HG02981 (cell line): ENCODE results near the gene IL10RB.

Experiments used
- ATAC-seq: cut with Tn5 transposase; IDR thresholded peaks from one replicate; pipeline ENCODE4 v1.9.1; 2021; ENCODE audit warnings: mild to moderate bottlenecking, moderate library complexity; ENCODE audit not compliant: unreplicated experiment

Gene IL10RB

DNA sequence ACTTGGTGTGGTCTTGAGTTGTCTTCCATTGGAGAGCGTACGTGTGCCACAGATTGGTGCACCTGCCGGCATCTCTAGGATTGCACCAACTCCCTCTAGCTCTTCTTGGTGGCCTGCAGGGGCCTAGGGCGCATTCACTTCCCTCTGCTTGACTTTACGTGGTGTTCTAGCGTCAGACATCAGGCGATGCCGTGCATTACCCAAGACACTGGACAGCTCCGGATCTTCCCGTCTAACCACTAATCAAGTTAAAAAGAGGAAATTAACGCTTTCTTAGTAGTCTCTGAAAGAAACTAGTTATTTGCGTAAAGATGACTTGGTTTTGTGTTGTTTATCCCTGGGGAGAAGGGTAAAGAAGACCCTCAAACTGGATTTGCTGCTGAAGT, 510 bp upstream of the IL10RB start:
- ATAC-seq, result peak; percentile 18

DNA sequence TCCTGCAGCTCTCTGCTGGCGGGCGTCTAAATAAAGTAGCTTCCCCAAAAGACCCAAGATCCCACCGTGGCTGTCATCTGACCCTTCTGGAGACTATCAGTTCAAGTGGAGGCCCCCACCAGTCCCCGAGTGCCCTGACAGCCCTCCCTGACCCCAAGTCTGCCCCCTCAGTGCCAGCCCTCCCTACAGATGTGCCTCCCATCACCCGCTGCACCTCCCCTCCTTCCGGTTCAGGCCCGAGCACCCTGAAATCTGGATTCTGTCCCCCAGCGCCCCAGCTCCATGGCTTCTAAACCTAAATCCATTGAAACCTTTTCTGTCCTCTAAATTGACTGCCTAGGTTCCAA, 595 bp downstream of the IL10RB start:
- ATAC-seq, result no peak

DNA sequence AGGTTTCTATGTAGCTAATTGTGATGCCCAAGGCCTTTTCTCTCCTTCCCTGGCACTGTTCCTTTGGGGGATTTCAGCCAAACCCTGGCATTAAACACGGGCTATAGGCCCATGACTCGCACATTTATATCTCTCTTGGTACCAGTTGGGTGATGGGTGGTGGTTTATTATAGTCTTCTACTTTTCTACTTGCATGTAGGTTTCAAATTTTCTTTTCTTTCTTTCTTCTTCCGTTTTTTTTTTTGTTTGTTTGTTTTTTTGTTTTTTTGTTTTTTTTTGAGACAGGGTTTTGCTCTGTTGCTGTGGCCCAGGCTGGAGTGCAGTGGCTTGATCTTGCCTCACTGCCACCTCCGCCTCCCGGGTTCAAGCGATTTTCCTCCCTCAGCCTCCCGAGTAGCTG, 1.1 kb downstream of the IL10RB start:
- ATAC-seq, result no peak

DNA sequence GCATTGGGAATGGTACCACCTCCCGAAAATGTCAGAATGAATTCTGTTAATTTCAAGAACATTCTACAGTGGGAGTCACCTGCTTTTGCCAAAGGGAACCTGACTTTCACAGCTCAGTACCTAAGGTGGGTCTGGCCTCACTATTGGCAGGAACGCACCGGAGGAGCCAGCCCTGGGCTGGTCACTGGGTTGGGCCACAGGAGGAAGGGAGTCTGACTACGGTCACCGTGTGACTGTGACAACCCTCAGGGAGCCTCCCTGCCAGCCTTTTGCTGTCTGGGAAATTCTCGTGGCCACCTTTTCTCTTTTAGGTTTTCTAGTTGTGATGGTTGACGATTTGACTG, 2.2 kb downstream of the IL10RB start:
- ATAC-seq, result peak; percentile 9

DNA sequence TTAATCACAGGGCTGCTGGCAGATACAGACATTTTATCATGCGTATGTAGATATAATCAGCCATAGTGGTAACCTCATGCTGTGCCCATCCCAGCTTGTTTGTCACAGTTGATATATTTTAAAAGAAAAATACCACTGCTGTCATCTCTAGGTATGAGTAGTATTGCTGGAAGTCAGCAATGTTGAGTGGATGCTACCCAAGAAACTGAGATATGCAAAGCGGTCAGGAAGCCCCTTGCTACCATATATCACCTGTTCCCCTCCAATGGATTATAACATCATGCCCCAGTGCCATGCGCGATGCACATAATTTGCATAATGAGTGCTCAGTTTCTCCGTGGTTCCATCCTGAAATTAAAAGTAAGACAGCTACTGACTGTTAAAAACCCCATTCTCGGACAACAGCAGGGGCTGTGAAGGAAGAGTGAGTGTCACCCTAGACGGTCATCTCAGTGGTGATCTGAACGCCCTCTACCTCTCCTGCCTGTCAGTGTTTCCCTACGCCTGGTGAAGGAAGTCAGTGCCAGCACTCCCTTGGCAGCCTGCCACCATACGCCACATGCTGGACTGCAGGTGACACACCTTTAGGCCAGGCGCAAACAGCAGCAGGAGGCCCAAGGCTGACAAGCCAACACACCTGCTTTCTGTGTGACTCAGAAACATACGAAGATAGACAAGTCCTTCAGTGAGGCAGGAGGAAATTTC, 2.7 kb downstream of the IL10RB start:
- peak; percentile 69 for ATAC-seq

DNA sequence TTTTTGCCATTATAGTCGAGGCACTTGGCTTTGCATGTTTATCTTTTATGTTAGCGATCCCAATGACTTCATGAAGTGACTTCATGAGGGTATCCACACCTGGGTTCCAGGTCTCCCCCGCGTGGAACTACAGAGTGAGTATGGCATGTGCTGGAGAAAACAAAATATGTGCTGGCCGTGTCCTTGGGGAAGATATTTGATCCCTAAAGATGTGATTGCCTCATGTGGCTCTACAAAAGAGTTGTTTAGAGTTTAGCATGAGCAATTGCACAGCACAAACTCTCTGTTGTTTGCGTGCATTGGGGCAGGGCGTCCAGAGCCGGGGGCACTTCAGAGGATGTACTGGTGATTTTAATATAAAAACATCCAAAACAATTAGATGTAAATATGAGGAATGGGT, 4.8 kb downstream of the IL10RB start:
- no peak for ATAC-seq

DNA sequence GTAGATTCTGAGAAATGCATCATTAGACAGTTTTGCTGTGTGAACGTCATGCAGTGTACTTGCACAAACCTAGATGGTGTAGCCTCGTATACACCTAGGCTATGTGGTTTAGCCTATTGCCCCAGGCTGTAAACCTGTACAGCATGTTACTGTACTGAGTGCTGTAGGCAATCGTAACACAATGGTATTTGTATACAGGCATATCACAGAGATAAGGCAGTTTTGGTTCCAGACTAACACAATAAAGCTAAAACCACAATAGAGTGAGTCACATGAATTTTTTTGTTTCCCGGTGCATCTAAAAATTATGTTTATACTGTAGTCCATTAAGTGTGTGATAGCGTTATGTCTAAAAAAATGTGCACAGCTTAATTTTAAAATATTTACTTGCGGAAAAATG, 6.9 kb downstream of the IL10RB start:
- no peak for ATAC-seq

DNA sequence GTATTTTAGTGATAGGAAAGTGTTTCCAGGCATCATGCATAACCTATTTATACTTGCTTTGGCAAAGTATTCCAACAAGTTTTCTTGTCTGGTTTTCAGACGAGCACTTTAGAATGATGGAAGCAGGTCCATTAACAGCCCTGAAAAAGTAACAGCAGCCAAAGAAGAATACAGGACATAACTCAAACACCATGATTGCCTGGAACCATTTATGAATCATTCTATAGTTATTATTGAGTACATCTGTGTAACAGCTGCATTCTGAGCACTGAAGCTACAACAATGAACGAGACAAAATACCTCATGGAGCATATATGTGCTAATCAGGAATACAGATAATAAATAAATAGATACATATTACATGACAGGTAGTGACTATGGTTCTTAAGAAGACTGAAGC, 12.6 kb downstream of the IL10RB start:
- ATAC-seq, result no peak

DNA sequence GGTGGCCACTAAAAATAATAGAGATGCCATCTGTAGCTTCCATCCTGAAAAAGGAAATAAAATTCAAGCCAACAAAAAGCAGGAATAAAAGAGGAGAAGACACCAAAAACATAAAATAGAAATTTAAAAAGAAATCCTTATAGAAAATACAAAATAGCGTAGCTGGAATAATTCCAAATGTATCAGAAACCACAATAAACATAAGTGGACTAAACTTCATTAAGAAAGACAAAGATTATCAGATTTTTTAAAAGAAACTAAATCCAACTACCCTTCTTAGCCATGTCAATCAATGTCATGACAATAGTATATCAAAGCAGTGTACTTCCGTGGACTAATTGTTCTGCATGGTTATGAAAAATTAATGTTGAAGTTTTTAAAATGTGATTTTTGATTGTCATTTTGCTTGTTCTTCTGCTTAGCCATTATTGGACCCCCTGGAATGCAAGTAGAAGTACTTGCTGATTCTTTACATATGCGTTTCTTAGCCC, 13.2 kb downstream of the IL10RB start:
- ATAC-seq, result no peak

DNA sequence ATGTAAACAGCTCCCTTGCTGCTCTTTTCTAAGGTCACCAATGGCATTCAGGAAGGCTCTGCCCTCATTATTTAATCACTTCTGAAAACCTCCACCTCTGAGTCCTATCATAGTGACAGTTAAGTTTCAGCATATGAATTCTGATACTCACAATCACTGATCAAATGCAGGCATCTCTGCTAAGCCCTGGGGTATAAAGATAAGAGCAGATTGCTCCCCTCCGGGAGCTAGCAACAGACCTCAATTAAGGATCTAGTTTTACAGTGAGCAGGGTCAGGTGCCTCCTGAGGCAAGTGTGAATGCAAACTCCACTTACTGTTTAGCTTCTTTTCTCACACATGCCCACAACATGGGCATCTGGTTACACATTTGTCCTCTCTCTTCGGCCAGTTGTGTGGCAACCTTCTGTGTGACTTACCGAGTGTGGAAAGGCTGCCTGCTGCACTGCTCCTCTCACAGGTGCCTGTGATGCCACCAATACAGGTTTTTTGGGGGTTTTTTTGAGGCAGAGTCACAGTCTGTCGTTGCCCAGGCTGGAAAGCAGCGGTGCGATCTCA, 15.0 kb downstream of the IL10RB start:
- no peak for ATAC-seq

DNA sequence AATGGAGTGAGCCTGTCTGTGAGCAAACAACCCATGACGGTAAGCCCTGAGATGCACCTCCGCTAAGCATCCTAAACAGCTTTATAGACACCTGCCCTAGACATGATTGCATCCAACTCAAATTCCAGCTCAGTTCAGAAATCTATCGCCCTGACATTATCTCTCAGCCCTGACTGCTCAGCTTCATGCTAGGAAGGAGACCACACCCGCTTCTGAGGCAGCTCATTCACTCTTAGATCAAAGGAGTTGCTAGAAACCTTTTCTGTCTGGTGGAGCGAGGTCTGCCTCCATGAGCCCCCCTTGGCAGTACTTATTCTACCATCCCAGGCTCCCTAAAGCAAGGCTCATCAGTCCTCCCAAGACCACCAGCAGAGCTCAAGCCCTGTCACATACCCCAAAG, 17.0 kb downstream of the IL10RB start:
- no peak for ATAC-seq

DNA sequence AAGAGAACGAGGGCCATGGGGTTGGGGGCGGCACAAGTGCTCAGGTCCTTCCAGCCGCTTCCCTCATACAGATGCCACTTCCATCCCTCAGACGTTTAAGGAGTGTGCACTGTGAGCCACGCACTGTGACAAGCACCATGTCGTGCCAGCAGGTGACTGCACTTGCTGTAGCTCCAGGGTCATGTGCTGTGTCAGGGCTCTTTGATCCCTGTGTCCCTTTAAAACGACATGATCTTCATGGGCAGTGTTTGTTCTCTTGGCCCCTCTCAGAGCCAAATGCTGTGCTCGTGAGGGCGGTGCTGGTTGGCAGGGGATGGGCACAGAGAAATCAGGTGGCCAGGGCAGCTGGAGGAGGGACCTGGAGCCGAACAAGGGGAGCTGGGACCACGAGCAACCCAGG, 19.9 kb downstream of the IL10RB start:
- ATAC-seq, result no peak

DNA sequence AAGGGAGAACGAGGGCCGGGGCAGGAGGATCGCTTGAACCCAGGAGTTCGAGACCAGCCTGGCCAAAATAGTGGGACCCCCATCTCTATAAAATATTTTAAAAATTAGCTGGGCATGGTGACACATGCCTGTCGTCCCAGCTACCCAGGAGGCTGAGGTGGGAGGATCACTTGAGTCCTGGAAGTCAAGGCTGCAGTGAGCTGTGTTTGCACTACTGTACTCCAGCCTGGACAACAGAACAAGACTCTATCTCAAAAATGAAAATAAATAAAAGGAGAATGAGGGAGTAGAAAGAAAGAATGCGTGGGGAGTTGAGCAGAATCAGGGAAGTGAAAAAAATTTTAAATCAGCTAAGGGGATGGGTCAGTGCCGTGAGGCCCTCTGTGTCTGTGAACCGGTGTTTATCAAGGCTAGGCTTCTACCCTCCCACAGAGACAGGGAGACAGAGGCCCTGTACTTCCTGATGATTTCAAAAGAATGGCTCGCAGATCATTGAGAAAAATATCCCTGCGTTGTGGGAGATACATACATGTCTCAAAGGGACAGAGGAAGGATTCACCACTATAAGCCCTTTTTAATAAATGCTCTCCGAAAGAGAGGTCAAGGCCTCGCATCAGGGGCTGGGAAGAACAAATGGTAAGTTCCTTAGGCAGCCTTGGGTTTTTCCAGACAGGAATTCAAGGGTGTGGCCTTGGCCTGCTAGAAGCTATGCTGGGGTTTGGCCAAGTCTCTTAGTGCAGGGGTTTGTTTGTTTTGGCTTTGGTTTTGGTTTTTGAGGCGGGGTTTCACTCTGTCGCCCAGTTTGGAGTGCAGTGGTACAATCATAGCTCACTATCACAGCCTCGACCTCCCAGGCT, 20.7 kb downstream of the IL10RB start:
- ATAC-seq, result no peak

DNA sequence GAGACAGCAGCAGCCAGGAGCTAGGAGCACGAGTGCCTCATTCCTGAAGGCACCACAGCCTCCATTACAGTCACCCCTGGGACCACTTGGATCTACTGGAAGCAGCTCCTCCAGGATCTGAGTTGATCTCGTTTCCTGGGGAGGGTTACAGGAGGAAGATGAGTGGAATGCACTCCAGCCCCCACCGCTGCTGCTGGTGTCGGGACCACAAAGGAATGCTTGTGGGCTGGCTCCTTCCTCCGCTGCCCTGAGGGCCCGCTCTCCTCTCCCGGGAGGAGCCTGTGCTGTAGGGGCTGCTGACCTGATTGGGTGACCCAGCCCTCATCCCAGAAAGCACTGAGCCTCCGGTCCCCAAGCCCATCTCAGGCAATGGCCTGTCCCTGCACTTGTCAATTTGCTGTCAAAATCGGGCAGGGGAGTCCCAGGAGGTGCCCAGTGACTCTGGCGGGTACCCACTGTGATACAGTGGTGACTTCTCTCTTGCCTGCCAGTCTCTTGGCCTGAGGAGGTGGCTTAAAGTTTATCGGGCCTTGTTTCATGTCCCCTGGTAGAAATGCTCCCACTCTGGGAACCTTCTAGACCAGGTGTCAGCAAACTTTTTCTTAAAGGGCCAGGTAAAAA, 23.1 kb downstream of the IL10RB start:
- ATAC-seq, result no peak

DNA sequence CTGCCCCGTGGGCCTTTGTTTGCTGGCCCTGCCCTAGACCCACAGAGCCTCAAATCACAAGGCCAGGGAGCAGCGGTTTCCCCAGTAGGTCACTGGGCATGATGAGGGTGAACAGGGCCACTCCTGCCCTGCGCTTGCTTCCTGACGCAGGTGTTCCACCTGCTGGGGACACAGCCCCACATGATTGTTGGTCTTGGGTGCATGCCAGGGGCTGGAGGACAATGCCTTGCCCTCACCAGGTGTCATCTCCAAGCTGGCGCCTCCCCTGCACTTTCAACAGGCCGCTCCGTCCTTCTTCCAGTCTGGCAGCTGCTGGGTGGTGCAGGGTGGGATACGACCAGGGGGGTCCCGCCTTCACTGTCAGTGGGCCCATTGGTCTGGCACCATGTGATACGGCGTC, 24.3 kb downstream of the IL10RB start:
- no peak for ATAC-seq

DNA sequence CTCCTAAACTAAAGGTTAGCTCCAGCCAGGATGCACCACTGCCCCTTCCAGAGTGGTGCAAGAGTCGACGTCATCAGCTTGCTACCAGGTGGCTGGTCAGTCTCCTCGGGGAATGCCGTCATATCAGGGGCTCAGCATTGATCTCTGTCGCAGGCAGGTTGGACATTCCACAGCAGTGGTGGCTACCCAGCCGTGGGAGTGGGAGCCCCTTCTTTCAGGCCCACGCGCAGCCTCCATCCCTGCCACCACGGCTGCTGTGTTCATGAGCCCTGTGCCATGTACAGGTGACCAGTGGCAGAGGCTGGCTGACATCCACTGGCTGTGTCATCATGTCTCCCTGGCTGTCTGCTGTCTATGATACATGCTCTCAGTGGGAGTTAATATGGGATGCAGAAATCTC, 25.5 kb downstream of the IL10RB start:
- no peak for ATAC-seq

DNA sequence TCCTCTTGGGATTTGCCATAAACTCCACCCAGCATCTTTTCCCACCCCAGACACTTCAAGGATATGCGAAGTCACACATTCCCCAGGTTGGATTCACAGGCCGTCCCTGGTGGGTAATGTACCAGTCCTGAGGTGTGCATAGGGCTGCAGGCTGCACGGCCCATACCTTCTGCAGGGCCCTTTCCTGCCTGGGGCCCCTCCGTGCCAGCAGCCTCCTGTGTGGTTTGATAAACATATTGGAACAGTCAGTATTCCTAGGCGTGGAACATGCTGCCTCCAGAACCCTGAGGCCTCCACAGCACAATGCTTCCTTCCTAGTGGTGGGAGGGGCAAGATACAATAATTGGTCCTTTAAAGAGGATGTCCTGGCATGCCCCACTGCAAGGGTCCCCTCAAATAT, 26.6 kb downstream of the IL10RB start:
- ATAC-seq, result no peak

DNA sequence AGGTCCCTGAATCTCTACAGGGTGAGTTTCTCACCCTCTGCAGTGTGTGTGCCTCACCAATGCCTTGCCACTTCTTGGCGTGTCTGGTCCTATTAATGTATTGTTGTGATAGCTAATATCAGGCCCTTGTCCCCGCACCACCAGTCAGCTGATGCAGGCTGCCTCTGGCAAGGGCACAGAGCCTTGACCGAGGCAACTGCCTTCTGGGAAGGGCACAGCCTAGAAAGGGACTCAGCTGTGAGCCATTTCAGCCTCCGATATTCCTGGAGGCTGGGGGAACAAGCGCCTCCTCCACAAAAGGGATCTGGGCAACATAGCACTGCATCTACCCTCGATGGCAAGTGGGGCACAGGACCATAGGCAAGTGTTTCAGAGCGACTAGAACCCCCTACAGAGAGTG, 27.0 kb downstream of the IL10RB start:
- no peak for ATAC-seq

DNA sequence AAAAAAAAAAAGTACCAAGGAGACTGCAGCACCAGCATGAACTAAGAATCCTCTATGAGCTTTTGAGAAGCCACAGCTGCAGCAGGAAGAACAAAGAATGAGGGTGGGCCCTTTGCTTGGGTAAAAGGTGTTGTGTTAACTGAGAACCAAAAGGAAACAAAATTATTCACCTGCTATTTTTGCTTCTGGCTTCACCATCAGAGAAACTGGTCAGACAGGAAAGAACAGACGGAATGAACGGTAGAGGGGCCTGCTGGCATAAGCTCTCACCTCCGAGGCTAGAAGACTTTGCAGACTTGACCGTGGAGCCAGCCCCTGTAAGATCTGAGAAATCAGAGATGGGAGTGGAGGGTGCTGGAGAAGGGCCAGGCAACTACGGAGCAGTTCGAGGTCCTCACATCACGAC, 27.6 kb downstream of the IL10RB start:
- no peak for ATAC-seq

DNA sequence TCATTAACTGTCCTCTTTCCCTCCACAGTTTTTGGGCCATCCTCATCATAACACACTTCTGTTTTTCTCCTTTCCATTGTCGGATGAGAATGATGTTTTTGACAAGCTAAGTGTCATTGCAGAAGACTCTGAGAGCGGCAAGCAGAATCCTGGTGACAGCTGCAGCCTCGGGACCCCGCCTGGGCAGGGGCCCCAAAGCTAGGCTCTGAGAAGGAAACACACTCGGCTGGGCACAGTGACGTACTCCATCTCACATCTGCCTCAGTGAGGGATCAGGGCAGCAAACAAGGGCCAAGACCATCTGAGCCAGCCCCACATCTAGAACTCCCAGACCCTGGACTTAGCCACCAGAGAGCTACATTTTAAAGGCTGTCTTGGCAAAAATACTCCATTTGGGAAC, 30.0 kb downstream of the IL10RB start:
- no peak for ATAC-seq

DNA sequence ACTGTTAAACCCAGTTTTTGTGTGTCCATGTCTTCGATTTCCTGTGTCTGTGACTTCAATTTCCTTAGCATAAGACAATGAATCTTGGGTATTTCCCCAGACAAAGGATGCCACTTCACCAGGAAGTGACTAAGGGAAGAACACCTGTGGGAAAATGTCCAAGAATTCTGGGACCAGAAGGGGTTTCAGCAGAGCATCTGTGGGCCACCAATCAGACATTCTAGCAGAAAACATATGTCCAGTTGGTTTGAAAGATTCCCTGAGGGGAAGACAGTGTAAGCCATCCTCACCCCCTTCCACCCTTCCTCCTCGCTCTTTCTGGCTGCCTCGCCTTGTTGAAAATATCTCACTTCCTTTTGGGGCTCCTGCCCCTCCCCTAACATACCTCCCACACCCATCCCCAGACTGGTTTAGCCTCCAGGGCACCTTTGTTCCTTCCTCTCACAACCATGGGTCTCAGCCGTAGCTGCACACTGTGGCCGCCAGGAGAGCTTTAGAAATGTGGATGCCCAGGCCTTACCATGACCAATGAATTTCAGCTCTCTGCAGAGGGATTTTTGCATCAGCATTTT, 33.1 kb downstream of the IL10RB start:
- ATAC-seq, result peak; percentile 86
